ENCODE results near the gene TMEM101. TPM values are rescaled to one million over a fixed set of nuclear protein-coding genes. Genes with fewer than 3 reads are reported as not detected.
A peak's percentile ranks its signal among the peaks of the same experiment; 100 is the strongest.

Gene TMEM101
- total RNA-seq, 1 experiment from 2014 or later = 18.6 TPM

DNA sequence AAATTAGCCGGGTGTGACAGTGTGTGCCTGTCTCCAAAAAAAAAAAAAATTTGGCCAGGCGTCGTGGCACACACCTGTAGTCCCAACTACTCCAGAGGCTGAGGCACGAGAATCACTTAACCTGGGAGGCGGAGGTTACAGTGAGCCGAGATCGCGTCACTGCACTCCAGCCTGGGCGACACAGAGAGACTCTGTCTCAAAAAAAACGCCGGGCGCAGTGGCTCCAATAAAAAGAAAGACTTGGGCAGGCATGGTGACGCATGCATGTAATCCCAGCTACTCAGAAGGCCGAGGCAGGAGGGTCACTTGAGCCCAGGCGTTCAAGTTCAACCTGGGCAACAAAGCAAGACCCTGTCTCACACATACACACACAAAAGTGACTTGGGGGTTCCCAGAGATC, 48.1 kb upstream of the TMEM101 start:
- H3K18ac ChIP-seq (ENCODE audit: insufficient read length, low read depth, low read length) = no peak overlapping the region
- H3K23me2 ChIP-seq (ENCODE audit: insufficient read length, low read depth, low read length, poor library complexity, severe bottlenecking) = peaks cover 3% of the 10 kb centered on the region
- WGBS (ENCODE audit: extremely low coverage, insufficient read length, low lambda C conversion rate) = no CpG with 5 or more reads among the region's 15 CpGs
- no peak overlapping the region for H3K9ac ChIP-seq (ENCODE audit: extremely low read depth, insufficient read length, low read length)
- Mint-ChIP-seq H3K27me3 (ENCODE audit: low read depth) (no peaks in the 10 kb centered on the region), H3K27ac (0 out of 7 replicates have a peak overlapping the region, but pooled peaks of 1 of the 3 experiments have one; percentile 10), H3K9me3 (no peaks in the 10 kb centered on the region), H3K4me3 (no peak overlapping the region), H3K4me1 (peaks cover 21 to 25% of the 10 kb centered on the region in 2 experiments; a peak in 3 of 4 replicates), H3K36me3 (ENCODE audit: insufficient read depth in 1 of 3, low read depth in 3 of 3) (peaks cover 46 to 64% (median 61%) of the 10 kb centered on the region in 3 experiments)
- no peak overlapping the region for H3K56ac ChIP-seq (ENCODE audit: insufficient read length, low read depth, low read length)
- no peak for DNase-seq
- H3K14ac ChIP-seq (ENCODE audit: insufficient read depth, low read length) = no peak overlapping the region
- peaks cover 6% of the 10 kb centered on the region for H3K79me1 ChIP-seq (ENCODE audit: insufficient read depth, low read depth, low read length, poor library complexity, severe bottlenecking)
- H4K91ac ChIP-seq (ENCODE audit: insufficient read length, low read depth, low read length) = no peak overlapping the region
- H2AK5ac ChIP-seq (ENCODE audit: insufficient read length, low read length) = no peak overlapping the region
- H2BK12ac ChIP-seq (ENCODE audit: insufficient read length, low read depth, low read length) = no peak overlapping the region
- H2BK20ac ChIP-seq (ENCODE audit: low read depth, low read length, poor library complexity, severe bottlenecking) = no peak overlapping the region
- no peak overlapping the region for H2BK120ac ChIP-seq (ENCODE audit: low read depth, low read length, poor library complexity, severe bottlenecking)
- no peaks in the 10 kb centered on the region for H4K20me1 ChIP-seq (ENCODE audit: control insufficient read depth, insufficient read depth, insufficient read length)
- 0 out of 2 replicates have a peak, but pooled peaks cover 2% of the 10 kb centered on the region for H3K4me1 ChIP-seq (ENCODE audit: insufficient read depth, low read length)
- no peak overlapping the region for H3K27ac ChIP-seq (ENCODE audit: insufficient read length, low read depth, low read length)
- H4K5ac ChIP-seq (ENCODE audit: insufficient read length, low read depth, low read length) = no peak overlapping the region
- H3K4me2 ChIP-seq (ENCODE audit: insufficient read depth, insufficient read length, low read length) = no peak overlapping the region
- peaks cover 43% of the 10 kb centered on the region for H3K79me2 ChIP-seq (ENCODE audit: insufficient read depth, low read length)
- no peak overlapping the region for H2AFZ ChIP-seq (ENCODE audit: low read length)
- H2BK15ac ChIP-seq (ENCODE audit: low read depth, low read length) = no peak overlapping the region
- no peaks in the 10 kb centered on the region for H3K9me3 ChIP-seq (ENCODE audit: control insufficient read depth, low read depth, low read length)
- TF ChIP-seq, protein P1, sequence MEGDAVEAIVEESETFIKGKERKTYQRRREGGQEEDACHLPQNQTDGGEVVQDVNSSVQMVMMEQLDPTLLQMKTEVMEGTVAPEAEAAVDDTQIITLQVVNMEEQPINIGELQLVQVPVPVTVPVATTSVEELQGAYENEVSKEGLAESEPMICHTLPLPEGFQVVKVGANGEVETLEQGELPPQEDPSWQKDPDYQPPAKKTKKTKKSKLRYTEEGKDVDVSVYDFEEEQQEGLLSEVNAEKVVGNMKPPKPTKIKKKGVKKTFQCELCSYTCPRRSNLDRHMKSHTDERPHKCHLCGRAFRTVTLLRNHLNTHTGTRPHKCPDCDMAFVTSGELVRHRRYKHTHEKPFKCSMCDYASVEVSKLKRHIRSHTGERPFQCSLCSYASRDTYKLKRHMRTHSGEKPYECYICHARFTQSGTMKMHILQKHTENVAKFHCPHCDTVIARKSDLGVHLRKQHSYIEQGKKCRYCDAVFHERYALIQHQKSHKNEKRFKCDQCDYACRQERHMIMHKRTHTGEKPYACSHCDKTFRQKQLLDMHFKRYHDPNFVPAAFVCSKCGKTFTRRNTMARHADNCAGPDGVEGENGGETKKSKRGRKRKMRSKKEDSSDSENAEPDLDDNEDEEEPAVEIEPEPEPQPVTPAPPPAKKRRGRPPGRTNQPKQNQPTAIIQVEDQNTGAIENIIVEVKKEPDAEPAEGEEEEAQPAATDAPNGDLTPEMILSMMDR (conservative IDR thresholded peaks at IDR 0.05) = no peak
- no peak overlapping the region for H3K4ac ChIP-seq (ENCODE audit: low read depth, low read length)
- H3T11ph ChIP-seq (ENCODE audit: low read length) = no peak overlapping the region
- H4K8ac ChIP-seq (replicated peaks; ENCODE audit: insufficient read length, low read depth, low read length) = no peak overlapping the region
- H3K23ac ChIP-seq (ENCODE audit: insufficient read length, low read depth, low read length) = no peak overlapping the region
- no peaks in the 10 kb centered on the region for H3K27me3 ChIP-seq (ENCODE audit: insufficient read depth, low read length)
- H2BK5ac ChIP-seq (ENCODE audit: insufficient read length, low read length) = no peak overlapping the region
